Stimulated activated CD4-positive, alpha-beta T cell treated with anti-CD3 and anti-CD28 coated beads, Interleukin-12 subunit alpha, Interleukin-12 subunit beta, amount 100 ng/mL, for 48 hours (primary cell): ENCODE data around the gene FBXO3.

ENCODE experiments used
- DNase-seq, 3 donors: peaks; one replicate each; pipeline ENCODE4 v3.0.0-alpha.2; 2020; ENCODE audit warnings: low read depth in 2 of 3, low spot score in 1 of 3

FBXO3 gene

DNA sequence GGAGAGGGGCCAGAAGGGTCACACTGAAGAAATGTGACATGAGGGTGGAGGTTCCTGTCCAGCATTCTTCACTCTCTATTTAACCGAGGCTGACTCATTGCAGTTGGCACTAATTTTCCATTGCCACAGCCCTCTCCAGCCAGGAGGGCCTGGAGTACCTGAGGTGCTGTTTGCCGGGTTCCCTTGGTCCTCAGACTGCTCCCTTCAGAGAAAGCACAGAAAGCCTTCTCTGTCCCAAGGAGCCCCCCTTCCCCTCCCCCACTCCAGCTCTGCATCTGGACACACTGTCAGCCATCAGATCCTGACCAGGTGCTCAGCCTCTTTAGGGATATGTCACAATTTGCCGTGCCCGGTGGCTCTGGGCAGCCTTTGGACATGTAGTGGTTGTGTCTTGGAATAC is 70.5 kb downstream of the FBXO3 start:
- DNase-seq = no peak

DNA sequence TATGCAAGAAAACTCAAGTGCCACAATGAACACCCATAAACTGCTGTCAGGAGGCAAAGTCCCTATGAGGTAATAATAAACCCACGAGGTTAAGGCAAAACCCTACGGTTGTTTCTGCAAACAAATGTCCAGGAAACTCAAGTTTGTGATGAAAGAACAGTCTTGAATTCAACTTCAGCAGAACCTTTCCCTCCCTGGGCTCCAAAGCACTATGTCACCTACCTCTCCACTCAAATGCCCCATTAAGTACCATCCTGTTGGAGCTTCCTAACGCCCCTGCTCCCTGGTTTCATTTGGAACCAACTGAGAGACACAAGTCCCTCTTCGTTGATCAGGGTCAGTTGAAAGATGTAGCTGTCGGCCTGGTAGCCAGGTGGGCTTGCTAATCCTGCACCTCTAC is 71.1 kb downstream of the FBXO3 start:
- no peak for DNase-seq

DNA sequence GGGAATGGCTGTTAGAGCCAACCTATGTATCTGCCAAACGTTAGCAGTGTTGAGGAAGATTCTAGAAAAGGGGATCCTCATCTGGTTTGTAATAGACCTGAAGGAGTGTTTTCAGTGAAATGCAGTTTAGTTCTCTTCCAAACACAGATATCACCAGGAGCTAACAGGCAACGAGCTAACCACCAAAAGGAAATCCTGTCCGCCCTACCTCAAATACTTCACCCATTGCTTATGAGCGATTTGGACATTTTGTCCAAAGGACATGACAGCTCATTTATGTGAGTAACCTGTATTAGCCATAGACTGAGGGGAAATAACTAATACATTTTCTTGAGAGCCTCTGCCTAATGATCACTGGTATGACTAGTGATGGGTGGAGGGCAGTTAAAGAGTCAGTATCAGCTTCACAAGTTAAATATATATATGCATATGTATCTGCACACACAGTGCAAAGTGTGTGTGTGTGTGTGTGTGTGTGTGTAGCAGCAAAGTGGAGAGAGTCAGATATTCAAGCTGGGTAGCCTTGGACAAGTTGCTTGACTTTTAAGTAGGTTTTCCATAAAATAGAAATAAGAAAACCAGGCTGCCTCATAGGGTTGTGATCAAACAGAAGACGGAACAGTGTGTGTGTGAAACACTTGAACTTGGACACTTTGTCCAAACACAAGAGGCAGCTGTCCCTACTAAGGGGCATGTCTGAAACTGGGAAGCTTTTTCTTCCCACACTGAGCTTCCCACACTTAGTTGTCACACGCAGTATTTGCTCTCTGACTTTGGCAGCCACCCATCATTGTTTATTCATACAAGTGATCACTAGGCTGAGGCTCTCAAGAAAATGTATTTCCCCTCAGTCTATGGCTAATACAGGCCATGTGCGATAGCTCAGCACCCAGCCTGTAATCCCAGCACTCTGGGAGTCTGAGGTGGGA is 72.8 kb downstream of the FBXO3 start:
- no peak for DNase-seq

DNA sequence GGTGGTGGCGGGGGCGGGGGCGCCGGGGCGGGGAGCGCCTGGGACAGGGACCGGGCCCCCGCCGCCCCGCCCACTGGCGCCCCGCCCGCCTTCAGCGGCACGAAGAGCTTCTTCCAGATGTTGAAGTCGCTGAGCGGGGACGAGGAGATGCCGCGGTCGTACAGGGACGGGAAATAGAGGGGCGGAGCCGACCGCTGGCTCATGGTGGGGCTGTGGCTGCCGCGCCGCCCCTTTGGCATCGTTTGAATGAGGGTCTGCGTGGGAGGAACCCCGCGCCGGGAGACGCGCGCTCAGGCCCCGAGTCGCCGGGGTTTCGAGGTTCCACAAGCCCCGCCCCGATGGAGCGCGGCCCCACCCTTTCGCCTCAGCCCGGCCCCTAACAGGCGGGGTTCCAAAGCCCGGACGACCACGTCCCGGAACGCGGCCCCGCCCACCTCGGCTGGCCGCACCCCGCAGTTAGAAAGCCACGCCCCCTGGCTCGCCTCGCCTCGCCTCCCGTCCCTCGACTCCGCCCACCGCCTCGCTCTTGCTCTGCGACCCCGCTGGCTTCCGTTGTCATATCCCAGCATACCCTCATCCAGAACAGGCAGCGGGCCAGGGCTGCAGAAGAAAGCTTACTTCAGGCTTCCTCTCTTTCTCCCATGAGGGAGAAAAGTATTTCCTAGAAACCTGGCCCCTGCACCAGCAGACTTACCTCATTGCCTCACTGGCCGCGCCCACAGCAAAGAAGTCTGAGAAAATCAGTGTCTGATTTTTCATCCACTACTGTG is 73.6 kb downstream of the FBXO3 start, which contains the start of gene C11orf91:
C11orf91 (minus strand) TSS at position 325 of the 770 bp plus-strand sequence; CDS start at position 239, 86 bp downstream.
- DNase-seq = peak; percentile 85 to 92 (median 86)

- DNase-seq = no peak
Observed at GRCh38 chr11:33700063-33700501, 74.2 kb downstream of the FBXO3 start.

DNA sequence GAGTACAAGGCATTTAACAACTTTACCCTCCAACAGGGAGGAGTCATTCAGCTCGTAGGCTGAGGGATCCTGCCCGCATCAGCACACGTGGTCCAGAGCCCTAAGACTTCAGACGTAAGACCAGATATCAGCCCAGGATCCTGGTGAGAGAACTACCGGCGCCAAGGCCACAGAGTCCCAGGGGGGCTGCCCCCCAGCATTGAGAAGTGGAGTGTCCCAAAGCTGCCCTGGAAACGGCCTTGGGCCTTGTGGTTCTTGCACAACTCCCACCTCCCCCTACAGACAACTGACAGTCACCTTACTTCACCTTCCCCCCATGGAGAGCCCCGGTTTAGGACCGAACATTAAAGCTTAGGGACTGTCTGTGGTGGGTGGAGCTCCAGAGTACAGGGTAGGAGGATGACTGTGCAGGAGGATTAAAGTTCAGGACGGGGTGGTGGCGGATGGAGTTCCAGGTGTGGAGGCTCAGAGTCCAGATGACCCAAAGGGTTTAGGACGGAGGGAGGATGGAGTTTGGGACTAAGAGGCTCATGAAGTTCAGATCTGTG is 74.7 kb downstream of the FBXO3 start:
- no peak for DNase-seq

DNA sequence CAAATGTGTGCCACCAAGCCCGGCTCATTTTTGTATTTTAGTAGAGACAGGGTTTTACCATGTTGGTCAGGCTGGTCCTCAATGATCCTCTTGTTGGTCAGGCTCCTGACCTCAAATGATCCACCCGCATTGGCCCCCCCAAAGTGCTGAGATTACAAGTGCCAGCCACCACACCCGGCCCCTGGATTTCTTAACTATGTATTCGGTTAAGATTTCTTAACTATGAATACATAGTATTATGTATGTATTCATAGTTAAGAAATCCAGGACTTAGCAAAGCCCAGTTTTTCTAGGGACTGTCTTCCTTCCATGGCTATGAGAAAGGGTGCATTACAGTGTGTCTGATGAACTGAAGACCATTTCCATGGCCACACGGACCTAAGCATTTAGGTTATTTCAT is 75.4 kb downstream of the FBXO3 start:
- DNase-seq = no peak

DNA sequence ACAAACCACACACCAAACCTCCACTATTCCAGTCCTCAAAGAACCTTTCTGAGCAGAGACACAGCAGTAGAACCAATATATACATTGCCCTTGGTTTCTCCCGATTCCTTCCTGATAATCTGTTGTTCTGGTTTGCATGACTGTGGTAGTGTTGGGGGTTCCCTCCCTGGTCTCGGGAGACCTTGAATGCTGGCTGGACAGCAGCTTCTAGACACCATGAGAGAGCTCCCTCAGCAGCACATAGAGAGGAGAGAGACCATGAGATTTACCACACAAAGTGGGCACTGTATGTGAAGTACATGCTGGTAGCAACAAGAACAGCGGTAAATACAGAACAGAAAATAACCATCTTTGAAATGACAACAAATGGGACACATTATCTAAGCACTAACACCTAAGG is 76.3 kb downstream of the FBXO3 start:
- no peak for DNase-seq

GRCh38 chr11:33696931-33697638 is 77.2 kb downstream of the FBXO3 start:
- DNase-seq = no peak

GRCh38 chr11:33696411-33696810 is 77.9 kb downstream of the FBXO3 start:
- no peak for DNase-seq

DNA sequence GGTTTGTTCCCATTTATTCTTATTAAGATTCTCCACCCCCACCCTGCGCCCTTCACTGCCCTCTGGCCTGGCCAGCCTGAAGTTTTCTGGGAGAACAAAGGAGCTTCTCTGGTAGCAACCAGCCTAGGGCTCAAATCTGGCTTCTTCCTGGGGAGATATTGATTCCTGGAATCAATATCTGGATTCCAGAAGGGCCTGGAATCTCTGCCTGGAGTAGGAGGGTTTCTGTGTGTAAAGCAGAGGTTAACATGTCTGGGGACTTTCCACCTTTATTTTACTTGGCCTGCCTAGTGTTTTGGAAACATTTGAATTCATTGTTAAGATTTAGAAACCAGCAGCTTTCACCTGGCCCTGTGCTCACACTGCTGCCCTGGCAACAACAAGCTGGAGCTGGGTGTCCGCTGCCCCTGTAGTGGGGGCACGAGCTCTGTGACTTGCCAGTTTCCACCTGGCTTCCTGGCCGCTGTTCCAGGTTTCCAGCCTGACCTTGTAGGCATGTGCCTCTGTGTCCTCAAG is 79.2 kb downstream of the FBXO3 start:
- DNase-seq = no peak

- no peak for DNase-seq
Observed at GRCh38 chr11:33694346-33695050, 79.8 kb downstream of the FBXO3 start.

DNA sequence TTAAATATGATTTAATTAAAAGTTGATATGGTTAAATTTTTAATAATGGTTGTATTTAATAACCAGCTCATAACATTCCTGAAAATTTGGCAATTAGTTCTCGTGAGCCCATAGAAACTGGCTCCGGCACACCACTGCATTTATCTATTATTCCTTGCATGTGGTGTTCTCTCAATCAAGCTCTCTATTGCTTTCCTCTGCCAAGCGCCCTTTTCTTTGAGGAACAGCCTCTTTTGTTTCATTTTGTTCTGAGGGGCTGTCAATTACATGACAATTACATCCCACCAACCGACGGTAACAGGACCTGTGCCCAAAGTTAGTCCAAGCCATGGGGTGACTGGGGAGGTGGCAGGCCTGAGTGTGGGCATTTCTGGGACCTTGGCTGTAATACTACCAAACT is 81.8 kb downstream of the FBXO3 start:
- DNase-seq = no peak

- no peak for DNase-seq
Observed at GRCh38 chr11:33692013-33692504, 82.3 kb downstream of the FBXO3 start.

- no peak for DNase-seq
Observed at GRCh38 chr11:33691066-33691864, 83.1 kb downstream of the FBXO3 start.
